Colonic mucosa (tissue), 4 donors: ENCODE measurements around the gene FANCE. TPM values are rescaled to one million over a fixed set of nuclear protein-coding genes. Genes with fewer than 3 reads are reported as not detected.
A peak's percentile ranks its signal among the peaks of the same experiment; 100 is the strongest.

ENCODE experiments used
- DNase-seq: peaks from one replicate; pipeline ENCODE4 v3.0.0-alpha.2; 2020
- H3K27ac ChIP-seq: fragments of 200-600 bp; one replicate; pipeline ENCODE4 v1.8.0; 2021
- H3K27me3 ChIP-seq: fragments of 200-600 bp; one replicate; pipeline ENCODE4 v1.8.0; 2021
- H3K36me3 ChIP-seq: fragments of 200-600 bp; one replicate; pipeline ENCODE4 v1.8.0; 2021
- H3K4me1 ChIP-seq: fragments of 200-600 bp; one replicate; pipeline ENCODE4 v1.8.0; 2021; ENCODE audit warnings: mild to moderate bottlenecking
- H3K4me3 ChIP-seq: fragments of 200-600 bp; one replicate; pipeline ENCODE4 v1.8.0; 2021
- H3K9ac ChIP-seq, 2 donors: one replicate each; pipeline ENCODE4 v1.7.0; 2013; ENCODE audit warnings: control low read depth in 2 of 2, low read depth in 2 of 2, low read length in 2 of 2
- H3K9me3 ChIP-seq: fragments of 200-600 bp; one replicate; pipeline ENCODE4 v1.8.0; 2021
- intact Hi-C: fragments of 100-400 bp; cut with DNase I; formaldehyde crosslinking; loops from one replicate; pipeline ENCODE4 v1.14.1; 2022
- total RNA-seq, 2 donors: library from RNA; stranded (reverse); fragmentation: NEBNext Ultra II Directional in 1 of 2; extraction: Animal tissue kit (Norgen Biotek cat#: 25700) in 1 of 2; gene quantifications; one replicate each; pipeline ENCODE4 v1.2.1, GENCODE V29; 2021
- TF ChIP-seq, protein P1 (sequence below): fragments of 200-600 bp; IDR thresholded peaks from one replicate; pipeline ENCODE4 v1.8.0; 2022; ENCODE audit warnings: antibody characterized with exemption, mild to moderate bottlenecking
- donor health status: healthy.
- donor health status: DM: no; HTN: no; CAD: no.
- donor health status: DM: no; HTN: no; CAD: no.

The FANCE gene, protein sequence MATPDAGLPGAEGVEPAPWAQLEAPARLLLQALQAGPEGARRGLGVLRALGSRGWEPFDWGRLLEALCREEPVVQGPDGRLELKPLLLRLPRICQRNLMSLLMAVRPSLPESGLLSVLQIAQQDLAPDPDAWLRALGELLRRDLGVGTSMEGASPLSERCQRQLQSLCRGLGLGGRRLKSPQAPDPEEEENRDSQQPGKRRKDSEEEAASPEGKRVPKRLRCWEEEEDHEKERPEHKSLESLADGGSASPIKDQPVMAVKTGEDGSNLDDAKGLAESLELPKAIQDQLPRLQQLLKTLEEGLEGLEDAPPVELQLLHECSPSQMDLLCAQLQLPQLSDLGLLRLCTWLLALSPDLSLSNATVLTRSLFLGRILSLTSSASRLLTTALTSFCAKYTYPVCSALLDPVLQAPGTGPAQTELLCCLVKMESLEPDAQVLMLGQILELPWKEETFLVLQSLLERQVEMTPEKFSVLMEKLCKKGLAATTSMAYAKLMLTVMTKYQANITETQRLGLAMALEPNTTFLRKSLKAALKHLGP
- total RNA-seq, result 10 to 100 TPM in 1 of 2 donors, 1 to 10 TPM in 1; 3.7 to 10.7 TPM

DNA sequence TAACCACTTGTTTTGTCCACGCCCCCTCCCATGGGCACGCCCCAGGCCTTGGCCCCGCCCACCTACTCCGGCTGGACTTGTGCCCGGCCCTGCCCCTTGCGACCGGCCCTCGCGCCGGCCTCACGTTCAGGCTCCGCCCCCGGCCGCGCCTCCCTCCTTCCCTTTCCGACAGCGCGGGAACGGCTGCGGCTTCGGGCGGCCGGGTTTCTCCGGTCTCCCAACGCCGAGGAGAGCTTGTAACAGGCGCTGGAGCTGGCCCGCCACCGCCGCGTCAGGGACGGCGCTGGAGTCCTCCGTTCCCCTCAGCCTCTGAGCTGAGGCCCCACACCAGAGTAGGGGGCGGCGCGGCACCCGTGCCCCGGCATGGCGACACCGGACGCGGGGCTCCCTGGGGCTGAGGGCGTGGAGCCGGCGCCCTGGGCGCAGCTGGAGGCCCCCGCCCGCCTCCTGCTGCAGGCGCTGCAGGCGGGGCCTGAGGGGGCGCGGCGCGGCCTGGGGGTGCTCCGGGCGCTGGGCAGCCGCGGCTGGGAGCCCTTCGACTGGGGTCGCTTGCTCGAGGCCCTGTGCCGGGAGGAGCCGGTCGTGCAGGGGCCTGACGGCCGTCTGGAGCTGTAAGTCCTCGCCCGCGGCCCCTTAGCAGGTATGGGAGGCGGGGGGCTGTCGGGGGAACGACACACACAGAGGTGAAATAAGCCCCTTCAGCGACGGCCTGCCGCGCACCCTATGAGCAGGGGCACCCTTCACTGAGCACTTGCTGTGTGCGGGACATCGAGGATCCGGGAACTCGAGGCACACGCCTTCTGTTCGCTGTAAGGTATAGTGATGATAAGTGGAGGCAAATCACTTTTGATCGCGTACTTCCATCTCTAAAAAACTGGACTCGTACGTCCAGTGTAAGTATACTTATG, at the start of gene FANCE:
TSS of gene FANCE (plus strand) at position 156 of the 908 bp plus-strand sequence. CDS start at position 364, 208 bp downstream.
- intact Hi-C loops, result no loop called here
- H3K9ac ChIP-seq, result peak within 1 kb of the TSS; percentile 61 to 77
- peak within 1 kb of the TSS; percentile 72 for H3K27ac ChIP-seq
- H3K36me3 ChIP-seq, result no peaks in the 10 kb centered on the region
- peak; percentile 99 for DNase-seq
- no peaks in the 10 kb centered on the region for H3K27me3 ChIP-seq
- TF ChIP-seq, protein P1, sequence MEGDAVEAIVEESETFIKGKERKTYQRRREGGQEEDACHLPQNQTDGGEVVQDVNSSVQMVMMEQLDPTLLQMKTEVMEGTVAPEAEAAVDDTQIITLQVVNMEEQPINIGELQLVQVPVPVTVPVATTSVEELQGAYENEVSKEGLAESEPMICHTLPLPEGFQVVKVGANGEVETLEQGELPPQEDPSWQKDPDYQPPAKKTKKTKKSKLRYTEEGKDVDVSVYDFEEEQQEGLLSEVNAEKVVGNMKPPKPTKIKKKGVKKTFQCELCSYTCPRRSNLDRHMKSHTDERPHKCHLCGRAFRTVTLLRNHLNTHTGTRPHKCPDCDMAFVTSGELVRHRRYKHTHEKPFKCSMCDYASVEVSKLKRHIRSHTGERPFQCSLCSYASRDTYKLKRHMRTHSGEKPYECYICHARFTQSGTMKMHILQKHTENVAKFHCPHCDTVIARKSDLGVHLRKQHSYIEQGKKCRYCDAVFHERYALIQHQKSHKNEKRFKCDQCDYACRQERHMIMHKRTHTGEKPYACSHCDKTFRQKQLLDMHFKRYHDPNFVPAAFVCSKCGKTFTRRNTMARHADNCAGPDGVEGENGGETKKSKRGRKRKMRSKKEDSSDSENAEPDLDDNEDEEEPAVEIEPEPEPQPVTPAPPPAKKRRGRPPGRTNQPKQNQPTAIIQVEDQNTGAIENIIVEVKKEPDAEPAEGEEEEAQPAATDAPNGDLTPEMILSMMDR, result no peak
- peaks cover 6% of the 10 kb centered on the region for H3K4me1 ChIP-seq
- no peaks in the 10 kb centered on the region for H3K9me3 ChIP-seq
- H3K4me3 ChIP-seq, result peak within 1 kb of the TSS; percentile 74

DNA sequence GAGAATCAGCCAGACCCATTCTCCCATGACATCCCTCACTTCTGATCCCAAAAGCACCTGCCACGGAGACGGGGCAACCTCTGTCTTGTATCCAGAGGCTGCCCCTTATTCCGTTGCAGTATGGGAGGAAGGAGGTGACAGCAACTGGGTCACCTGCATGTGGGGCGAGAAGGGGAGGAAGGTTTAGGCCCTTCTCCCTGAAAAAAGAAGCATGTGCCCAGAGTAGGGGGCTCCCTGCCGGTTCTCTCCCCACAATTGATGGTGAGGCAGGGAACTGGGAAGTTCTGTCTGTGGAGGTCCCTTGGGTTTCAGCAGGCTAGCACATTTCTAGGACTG, 49.3 kb upstream of the FANCE start:
- no peaks in the 10 kb centered on the region for H3K4me1 ChIP-seq
- TF ChIP-seq, protein P1, result no peak
- DNase-seq, result no peak
- H3K4me3 ChIP-seq, result no peak overlapping the region
- H3K36me3 ChIP-seq, result no peaks in the 10 kb centered on the region
- intact Hi-C loops, result no loop called here
- H3K27me3 ChIP-seq, result no peaks in the 10 kb centered on the region
- H3K9ac ChIP-seq, result no peak overlapping the region
- no peak overlapping the region for H3K27ac ChIP-seq
- no peaks in the 10 kb centered on the region for H3K9me3 ChIP-seq

DNA sequence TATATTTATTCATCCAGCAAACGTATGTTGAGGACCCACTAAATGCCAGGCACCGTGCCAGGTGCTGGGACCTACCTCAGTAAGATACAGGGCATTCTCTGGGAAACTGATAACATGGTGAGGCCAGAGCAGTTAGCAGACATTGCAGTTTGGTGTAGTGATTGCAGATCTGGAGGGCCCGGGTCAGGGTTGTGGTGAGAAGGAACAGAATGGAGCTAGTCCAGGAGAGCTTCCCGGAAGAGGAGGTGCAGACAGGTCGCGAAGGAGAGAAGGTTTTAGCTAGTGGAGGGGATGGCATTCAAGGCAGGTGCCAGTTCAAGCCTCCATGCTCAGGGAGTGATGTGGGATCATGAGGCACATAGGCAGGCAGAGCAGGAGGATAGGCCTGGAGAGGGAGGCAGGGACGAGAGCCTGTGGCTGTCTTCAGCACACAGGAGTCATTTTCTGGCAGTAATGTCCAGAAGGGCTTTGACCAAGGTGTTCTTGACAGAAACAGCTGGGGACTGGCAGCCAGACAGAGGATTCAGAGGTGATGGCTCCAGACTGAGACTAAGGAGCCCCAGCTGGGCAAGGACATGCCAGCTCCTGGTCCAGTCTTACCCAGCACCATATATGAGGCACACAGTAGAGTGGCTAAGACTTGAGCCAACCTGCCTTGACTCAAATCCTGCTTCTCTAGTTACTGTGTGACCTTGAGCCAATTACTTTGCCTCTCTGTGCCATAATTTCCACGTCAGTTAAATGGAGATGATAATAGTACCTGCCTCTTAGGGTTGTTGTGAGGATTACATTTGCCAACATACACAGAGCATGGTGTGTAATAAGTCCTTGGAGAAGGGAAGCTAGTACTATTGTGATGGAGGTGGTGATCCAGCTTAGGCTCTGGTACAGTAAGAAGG, 48.3 kb upstream of the FANCE start:
- no peak for DNase-seq
- Histone ChIP-seq H3K4me1 (no peaks in the 10 kb centered on the region), H3K27ac (no peak overlapping the region), H3K4me3 (no peak overlapping the region), H3K36me3 (no peaks in the 10 kb centered on the region), H3K27me3 (no peaks in the 10 kb centered on the region), H3K9ac (no peak overlapping the region), H3K9me3 (no peaks in the 10 kb centered on the region)
- TF ChIP-seq, protein P1, result no peak
- intact Hi-C loops, result no loop called here

DNA sequence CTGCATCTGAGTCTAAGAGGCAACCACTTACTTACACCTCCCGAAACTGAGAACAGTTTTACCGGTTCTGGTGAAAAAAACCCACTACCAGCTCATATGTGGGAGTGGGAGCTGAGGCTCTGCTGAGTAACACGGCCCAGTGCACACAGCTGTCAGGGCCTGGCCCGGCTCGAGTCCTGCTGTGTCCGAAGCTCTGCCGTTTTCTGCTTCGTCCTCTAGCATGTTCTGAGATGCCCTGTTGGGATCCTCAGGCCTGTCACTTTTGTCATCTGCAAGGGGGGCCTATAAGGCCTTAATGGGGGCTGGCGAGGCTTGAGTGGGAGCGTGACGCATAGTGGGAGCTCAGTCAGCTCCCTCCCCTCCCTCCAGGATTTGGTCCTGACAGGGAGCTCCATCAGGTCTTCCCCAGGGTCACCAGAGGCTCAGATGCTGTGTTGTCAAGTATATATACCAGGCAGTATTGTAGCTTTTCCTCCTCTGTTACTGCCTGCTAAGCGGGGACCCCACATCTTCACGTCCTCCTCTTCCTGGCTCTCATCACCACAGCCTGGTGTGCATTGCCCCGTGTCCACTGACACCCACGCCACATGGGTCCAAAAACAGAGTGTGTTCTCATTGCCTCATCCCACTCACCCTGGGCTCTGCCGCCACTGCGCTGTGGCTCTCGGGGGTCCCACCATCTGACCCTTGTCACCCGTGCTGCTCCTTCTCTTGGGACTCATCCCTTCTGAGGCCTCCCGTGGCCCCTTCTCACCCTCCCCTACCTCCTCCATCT, 45.2 kb upstream of the FANCE start:
- intact Hi-C loops, result no loop called here
- TF ChIP-seq, protein P1, result no peak
- H3K9ac ChIP-seq, result no peak overlapping the region
- no peaks in the 10 kb centered on the region for H3K27me3 ChIP-seq
- no peaks in the 10 kb centered on the region for H3K4me1 ChIP-seq
- H3K36me3 ChIP-seq, result no peaks in the 10 kb centered on the region
- H3K9me3 ChIP-seq, result no peaks in the 10 kb centered on the region
- DNase-seq, result no peak
- H3K4me3 ChIP-seq, result no peak overlapping the region
- no peak overlapping the region for H3K27ac ChIP-seq
